ENCODE data around the gene SLC5A5.

- peak; percentile 84 to 98 (median 94) for TF ChIP-seq CTCF (IDR thresholded peaks at IDR 0.05)
- TF ChIP-seq POLR2A (IDR thresholded peaks at IDR 0.05), result peak in 3 of 4 donors; percentile 89 to 91 (median 90)
Measured at GRCh38 chr19:17932485-17933338, 61.0 kb downstream of the SLC5A5 start, which contains the start of gene CCDC124.
